ENCODE results near the gene RFLNA. TPM values are rescaled to one million over a fixed set of nuclear protein-coding genes. Genes with fewer than 3 reads are reported as not detected.

The RFLNA gene
- 7.2 TPM for total RNA-seq

GRCh38 chr12:124294780-124295341 lies at the start of gene RFLNA:
Gene RFLNA, plus strand, starts transcription at chr12:124295093. Its CDS starts 337 bp downstream, at chr12:124295430.

Small RNA genes lying within 50 kb of the gene (small RNA-seq; reads per million reads assigned to genes)
- not detected for gene MIR6880 (ENCODE audit: low replicate concordance)

All from parietal lobe (tissue), 2 donors.